Measurements from ENCODE around the gene CLSTN3. TPM values are rescaled to one million over a fixed set of nuclear protein-coding genes. Genes with fewer than 3 reads are reported as not detected.

The CLSTN3 gene
- total and polyA plus RNA-seq, 2 of the 8 experiments (the other 6 are each of a cell fraction or from before 2014, with no cell fraction given), result 20.4 to 26.3 TPM

GRCh38 chr12:7150841-7151240, 20.7 kb downstream of the CLSTN3 start:
- H2BK120ac ChIP-seq (replicated peaks; ENCODE audit: low read depth, low read length), result no peak overlapping the region
- H3K23ac ChIP-seq (ENCODE audit: insufficient read length), result no peak overlapping the region
- no peaks in the 10 kb centered on the region for H3K9me3 ChIP-seq (ENCODE audit: insufficient read depth in 2 of 2, low read depth in 1 of 2, low read length in 1 of 2)
- no peak overlapping the region for H3K27ac ChIP-seq (ENCODE audit: low read depth, low read length)
- no peak overlapping the region for H2BK15ac ChIP-seq (ENCODE audit: low read length)
- WGBS, 2 experiments (ENCODE audit: extremely low coverage in 1 of 2, insufficient coverage in 1 of 2, insufficient read length in 1 of 2, insufficient replicate concordance in 2 of 2, low coverage in 1 of 2, low lambda C conversion rate in 2 of 2, missing lambda C conversion rate in 1 of 2), result 83% methylated on average over 4 of the region's 6 CpGs; no CpG with 5 or more reads in 1 of the 2 experiments
- H2BK20ac ChIP-seq (ENCODE audit: low read length), result no peak overlapping the region
- peaks cover 0 to 9% (median 0%) of the 10 kb centered on the region in 4 experiments; a peak in 5 of 8 replicates for H3K36me3 ChIP-seq (ENCODE audit: control insufficient read depth in 2 of 4, insufficient read depth in 4 of 4, low read length in 3 of 4)
- POLR2A ChIA-PET (ENCODE audit: partially characterized antibody), result no interaction called here
- H3K56ac ChIP-seq (replicated peaks; ENCODE audit: insufficient read length, low read depth, low read length), result no peak overlapping the region
- H3K4ac ChIP-seq (replicated peaks; ENCODE audit: insufficient read length, low read depth, low read length), result no peak overlapping the region
- H4K20me1 ChIP-seq (replicated peaks in 1 of 2; ENCODE audit: control insufficient read depth in 1 of 2, insufficient read depth in 2 of 2, low read length in 2 of 2), result peaks cover 2 to 3% of the 10 kb centered on the region in 2 experiments
- H3K4me2 ChIP-seq (ENCODE audit: insufficient read depth in 1 of 2, low read depth in 2 of 2, low read length in 2 of 2), result no peak overlapping the region
- no peaks in the 10 kb centered on the region for H3K23me2 ChIP-seq (ENCODE audit: low read depth, low read length)
- H2AK5ac ChIP-seq (ENCODE audit: low read depth, low read length), result no peak overlapping the region
- H3K27me3 ChIP-seq (replicated peaks in 1 of 4; ENCODE audit: control insufficient read depth in 3 of 4, extremely low read depth in 1 of 4, insufficient read depth in 3 of 4, low read length in 3 of 4), result no peaks in the 10 kb centered on the region
- DNase-seq (ENCODE audit: low read depth in 1 of 2, low spot score in 2 of 2), result peak in 1 of 2 experiments; percentile 4
- no peak for FAIRE-seq
- no peak overlapping the region for H4K91ac ChIP-seq (replicated peaks; ENCODE audit: insufficient read length, low read length)
- no peaks in the 10 kb centered on the region for H3K4me1 ChIP-seq (replicated peaks in 1 of 4; ENCODE audit: control insufficient read depth in 3 of 4, insufficient read depth in 4 of 4, low read length in 3 of 4)
- CTCF ChIA-PET (ENCODE audit: partially characterized antibody), result interaction anchor here (1.1 to 10.0 kb wide), 3 partner anchors 7 to 22 kb away, joined by 4 to 151 read pairs (median 5); partner anchors contain the start of gene RBP5
- H3K18ac ChIP-seq (ENCODE audit: extremely low read depth, low read length), result no peak overlapping the region
- H2BK12ac ChIP-seq (ENCODE audit: low read depth, low read length), result no peak overlapping the region
- H4K8ac ChIP-seq (ENCODE audit: extremely low read depth, insufficient read depth, low read length), result no peak overlapping the region
- H2AFZ ChIP-seq (ENCODE audit: low read length), result no peak overlapping the region
- no peak overlapping the region for H3K14ac ChIP-seq (ENCODE audit: insufficient read length)
- TF ChIP-seq SRF (IDR thresholded peaks at IDR 0.05; ENCODE audit: low read depth, low read length) (no peak), MAFK (IDR thresholded peaks at IDR 0.05; ENCODE audit: low read depth, low read length) (no peak), POU5F1 (IDR thresholded peaks at IDR 0.05; ENCODE audit: low read depth, low read length) (no peak), CBX5 (IDR thresholded peaks at IDR 0.05; ENCODE audit: low read depth, low read length) (no peak)
- H3K79me1 ChIP-seq (ENCODE audit: low read depth, low read length), result no peaks in the 10 kb centered on the region
- no peaks in the 10 kb centered on the region for H3K79me2 ChIP-seq (ENCODE audit: control insufficient read depth in 1 of 2, insufficient read depth in 2 of 2, low read length in 2 of 2)
- H2BK5ac ChIP-seq (ENCODE audit: low read depth, low read length), result no peak overlapping the region
- H4K5ac ChIP-seq (ENCODE audit: insufficient read length, low read depth, low read length), result no peak overlapping the region
- H3K4me3 ChIP-seq (ENCODE audit: extremely low read depth in 1 of 4, insufficient read depth in 2 of 4, low read depth in 3 of 4, low read length in 4 of 4), result no peak overlapping the region
- H3K9ac ChIP-seq (replicated peaks in 1 of 4; ENCODE audit: extremely low read depth in 1 of 4, low read depth in 3 of 4, low read length in 3 of 4), result no peak overlapping the region
